SK-N-SH treated with all-trans-retinoic acid at 6 μM for 48 hours (cell line): ENCODE results near the gene PIWIL4.

Experiments used
- ARNTL ChIP-seq: fragments of 450-650 bp; formaldehyde crosslinking; IDR thresholded peaks from 2 replicates; pipeline ENCODE4 v1.5.0; 2020; ENCODE audit warnings: low read depth, mild to moderate bottlenecking, moderate library complexity, borderline replicate concordance
- RARB ChIP-seq: fragments of 250-450 bp; sonication (Bioruptor Pico); IDR thresholded peaks from 2 replicates; pipeline ENCODE4 v1.8.0; 2021; ENCODE audit warnings: mild to moderate bottlenecking, moderate library complexity

DNA sequence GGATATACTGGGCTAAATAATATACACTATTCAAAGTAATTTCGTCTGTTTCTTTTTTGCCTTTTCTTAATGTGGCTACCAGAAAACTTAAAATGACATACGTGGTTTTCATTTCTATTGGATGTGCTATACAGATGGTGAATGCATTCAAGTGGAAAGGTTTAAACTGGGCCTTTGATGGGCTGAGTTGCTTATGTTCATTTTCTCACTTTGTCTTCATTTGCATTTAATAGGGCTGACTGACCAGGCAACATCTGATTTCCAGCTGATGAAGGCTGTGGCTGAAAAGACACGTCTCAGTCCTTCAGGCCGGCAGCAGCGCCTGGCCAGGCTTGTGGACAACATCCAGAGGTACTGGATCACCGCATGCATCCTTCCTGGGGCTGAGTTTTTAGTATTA, 27.9 kb downstream of the PIWIL4 start:
- TF ChIP-seq RARB (CRISPR knock-in tag) (no peak), ARNTL (CRISPR knock-in tag) (no peak)
